CD1c-positive myeloid dendritic cell (primary cell): Measurements from ENCODE around the gene ITPRIPL2.

Source experiments
- DNase-seq: peaks from one replicate; pipeline ENCODE4 v3.0.0-alpha.2; 2016; ENCODE audit errors: extremely low spot score

ITPRIPL2 gene

GRCh38 chr16:19093631-19094541 lies 19.9 kb upstream of the ITPRIPL2 start:
- no peak for DNase-seq

GRCh38 chr16:19094542-19095365 lies 19.0 kb upstream of the ITPRIPL2 start:
- peak; percentile 34 for DNase-seq

- DNase-seq = no peak
These were observed 18.1 kb upstream of the ITPRIPL2 start for GRCh38 chr16:19095654-19096053.

DNA sequence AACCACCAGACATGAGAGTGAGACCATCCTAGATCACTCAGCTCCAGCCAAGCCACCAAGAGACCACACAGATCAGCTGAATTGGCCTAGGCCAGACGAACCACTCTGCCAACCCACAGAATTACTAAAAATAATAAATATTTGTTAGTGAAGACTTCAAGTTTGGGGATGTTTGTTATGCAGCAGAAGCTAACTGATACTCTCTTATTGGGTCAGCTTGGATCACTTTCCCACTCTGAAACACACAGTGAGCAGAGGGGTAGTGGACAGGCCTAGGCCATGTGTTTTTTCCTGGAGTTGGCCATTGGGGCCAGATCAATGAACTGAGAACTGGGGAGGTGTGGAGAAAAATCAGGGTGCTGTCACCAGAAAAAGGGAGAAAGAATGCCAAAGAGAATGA lies 15.6 kb upstream of the ITPRIPL2 start:
- DNase-seq = no peak

DNA sequence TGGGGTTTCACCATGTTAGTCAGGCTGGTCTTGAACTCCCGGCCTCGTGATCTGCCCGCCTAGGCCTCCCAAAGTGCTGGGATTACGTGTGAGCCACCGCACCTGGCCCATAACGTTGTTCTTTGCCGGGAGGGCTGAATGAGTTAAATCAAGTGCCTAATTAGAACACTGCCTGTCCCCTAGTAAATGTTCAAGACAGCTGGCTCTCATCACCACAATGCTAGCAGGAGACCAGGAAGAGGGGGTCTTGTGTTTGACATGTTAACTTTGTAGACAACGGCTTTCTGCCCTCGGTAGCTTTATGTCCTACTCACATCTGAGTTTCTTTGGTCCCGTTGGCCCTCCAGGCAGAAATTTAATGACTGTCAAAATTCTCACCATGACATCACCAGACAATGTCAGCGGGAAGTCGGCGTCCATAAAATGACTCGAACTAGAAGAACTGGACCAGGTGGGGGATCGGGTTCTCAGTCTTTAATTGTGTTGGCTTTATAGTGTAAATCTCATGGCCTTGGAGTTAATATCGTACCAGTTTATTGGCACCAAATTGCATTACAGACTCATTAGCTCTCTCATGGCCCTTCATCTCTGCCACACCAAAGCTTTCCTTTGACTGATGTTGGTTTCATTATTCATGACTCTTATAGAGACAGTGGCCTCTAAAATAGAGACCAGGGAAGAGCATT lies 11.4 kb upstream of the ITPRIPL2 start:
- DNase-seq = no peak

- no peak for DNase-seq
These were observed 9.2 kb upstream of the ITPRIPL2 start for GRCh38 chr16:19104607-19105006.

- no peak for DNase-seq
These were observed 8.6 kb upstream of the ITPRIPL2 start for GRCh38 chr16:19105131-19105530.

- peak; percentile 40 for DNase-seq
These were observed 7.7 kb upstream of the ITPRIPL2 start for GRCh38 chr16:19105891-19106624.

DNA sequence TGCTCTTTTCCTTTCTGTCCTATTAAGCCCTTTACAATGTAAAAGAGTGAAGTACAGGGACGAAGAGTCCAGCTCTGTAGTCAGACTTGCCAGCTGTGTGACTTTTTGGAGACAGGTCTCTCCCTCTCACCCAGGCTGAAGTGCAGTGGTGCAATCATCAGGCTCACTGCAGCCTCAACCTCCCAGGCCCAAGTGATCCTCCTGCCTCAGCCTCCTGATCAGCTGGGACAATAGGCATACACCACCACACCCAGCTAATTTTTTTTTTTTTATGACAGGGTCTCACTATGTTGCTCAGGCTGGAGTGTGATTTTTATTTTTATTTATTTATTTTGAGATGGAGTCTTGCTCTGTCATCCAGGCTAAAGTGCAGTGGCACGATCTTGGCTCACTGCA lies 7.1 kb upstream of the ITPRIPL2 start:
- no peak for DNase-seq

GRCh38 chr16:19108409-19109287 lies 5.1 kb upstream of the ITPRIPL2 start:
- DNase-seq = no peak

- no peak for DNase-seq
These were observed 4.5 kb upstream of the ITPRIPL2 start for GRCh38 chr16:19109288-19109664.

DNA sequence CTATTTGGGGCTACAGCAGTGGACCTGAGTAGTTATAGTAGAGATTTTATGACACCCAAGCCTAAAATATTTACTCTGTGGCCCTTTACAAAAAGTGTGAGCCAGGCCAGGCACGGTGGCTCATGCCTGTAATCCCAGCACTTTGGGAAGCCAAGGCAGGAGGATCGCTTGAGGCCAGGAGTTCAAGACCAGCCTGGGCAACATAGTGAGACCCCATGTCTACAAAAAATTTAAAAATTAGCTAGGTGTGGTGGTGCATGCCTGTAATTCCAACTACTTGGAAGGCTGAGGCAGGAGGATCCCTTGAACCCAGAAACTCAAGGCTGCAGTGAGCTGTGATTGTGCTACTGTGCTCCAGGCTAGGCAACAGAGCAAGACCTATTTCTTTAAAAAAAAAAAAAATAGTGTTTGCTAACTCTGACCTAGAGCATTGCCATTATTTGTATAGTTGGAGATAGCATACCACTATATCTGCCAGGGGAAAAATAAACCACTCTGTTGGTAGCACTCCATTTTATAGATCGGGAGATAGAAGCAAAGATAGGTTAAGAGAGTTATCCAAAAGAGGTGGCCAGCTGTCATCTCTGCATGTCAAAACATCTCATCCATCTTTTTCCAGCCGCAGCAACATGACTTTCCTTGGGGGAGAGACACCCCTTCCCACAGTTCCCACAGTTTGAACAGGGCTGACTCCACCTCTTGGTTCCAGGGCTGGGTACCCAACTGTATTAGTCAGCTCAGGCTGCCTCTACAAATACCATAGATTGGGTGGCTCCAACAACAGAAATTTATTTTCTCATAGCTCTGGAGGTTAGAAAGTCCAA lies 3.0 kb upstream of the ITPRIPL2 start:
- no peak for DNase-seq

DNA sequence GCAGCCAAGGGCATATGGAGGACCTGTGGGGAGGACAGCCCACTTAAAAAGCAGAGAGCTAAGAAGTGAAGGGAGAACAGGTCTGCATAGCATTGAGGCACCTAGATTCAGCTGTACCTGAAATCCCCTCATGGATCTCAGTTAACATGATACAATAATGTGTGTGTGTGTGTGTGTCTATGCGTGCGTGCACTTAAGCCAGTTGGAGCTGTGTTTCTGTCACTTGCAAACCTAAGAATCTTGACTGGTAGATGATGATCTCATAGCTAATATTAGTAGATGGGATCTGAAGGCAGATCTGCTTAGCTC lies 1.7 kb upstream of the ITPRIPL2 start:
- no peak for DNase-seq

DNA sequence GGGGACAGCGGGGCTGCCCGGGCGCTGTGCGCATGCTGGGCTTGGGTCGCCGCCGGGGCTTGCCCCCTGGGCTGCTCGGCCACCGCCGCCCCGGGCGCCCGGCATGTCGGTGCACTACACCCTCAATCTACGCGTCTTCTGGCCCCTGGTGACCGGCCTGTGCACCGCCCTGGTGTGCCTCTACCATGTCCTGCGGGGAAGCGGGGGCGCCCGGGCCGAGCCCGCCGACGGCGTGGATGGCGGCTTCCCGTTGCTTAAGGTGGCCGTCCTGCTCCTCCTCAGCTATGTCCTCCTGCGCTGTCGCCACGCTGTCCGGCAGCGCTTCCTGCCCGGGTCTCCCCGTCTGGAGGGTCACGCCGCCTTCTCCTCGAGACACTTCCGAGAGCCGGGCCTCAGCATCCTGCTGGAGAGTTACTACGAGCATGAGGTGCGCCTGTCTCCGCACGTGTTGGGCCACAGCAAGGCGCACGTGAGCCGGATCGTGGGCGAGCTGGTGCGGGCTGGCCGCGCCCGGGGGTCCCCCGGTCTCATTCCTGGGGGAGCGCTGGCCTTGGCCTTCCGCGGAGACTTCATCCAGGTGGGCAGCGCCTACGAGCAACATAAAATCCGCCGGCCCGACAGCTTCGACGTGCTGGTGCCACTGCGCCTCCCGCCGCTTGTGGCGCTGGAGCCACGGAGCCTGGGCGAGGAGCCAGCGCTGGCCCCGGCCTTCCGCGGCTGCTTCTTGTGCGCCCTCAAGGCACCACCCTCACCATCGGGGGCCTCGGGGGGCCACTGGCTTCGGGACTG lies 789 bp downstream of the ITPRIPL2 start:
- peak; percentile 37 for DNase-seq

GRCh38 chr16:19115148-19116021 lies 1.6 kb downstream of the ITPRIPL2 start:
- DNase-seq = no peak

- DNase-seq = peak; percentile 54
These were observed 3.1 kb downstream of the ITPRIPL2 start for GRCh38 chr16:19116711-19117449.

- peak; percentile 94 for DNase-seq
These were observed 5.2 kb downstream of the ITPRIPL2 start for GRCh38 chr16:19118938-19119431.
